OCI-LY3 (cell line): Measurements from ENCODE around the gene PHOSPHO1.
"Not testable (repeated sequence)": the region's sequence is repeated elsewhere in the genome, so short reads cannot be mapped to it uniquely, and the experiment has no call there.

ENCODE experiments used
- H2AFZ ChIP-seq: fragments of 200-600, 300-600 bp; shearing (Covaris generic); 2 replicates; pipeline ENCODE4 v1.6.0; 2014; ENCODE audit warnings: antibody characterized with exemption, low read depth, low read length
- H3K27ac ChIP-seq: fragments of 200-600, 300-600 bp; sonication (generic); 2 replicates; pipeline ENCODE4 v1.5.1; 2014; ENCODE audit warnings: mild to moderate bottlenecking, low read length, moderate library complexity, mixed read lengths
- H3K27me3 ChIP-seq: fragments of 200-600, 300-600 bp; sonication (generic); 2 replicates; pipeline ENCODE4 v1.6.1; 2014; ENCODE audit warnings: low read depth, low read length, mixed read lengths
- H3K36me3 ChIP-seq: fragments of 200-600, 300-600 bp; sonication (generic); replicated peaks from 2 replicates; pipeline ENCODE3; 2014; ENCODE audit warnings: low read depth, low read length, mixed read lengths
- H3K4me1 ChIP-seq: fragments of 300-600, 200-600 bp; sonication (generic); 2 replicates; pipeline ENCODE4 v1.6.1; 2014; ENCODE audit warnings: low read length, mixed read lengths
- H3K4me2 ChIP-seq: fragments of 200-600, 300-600 bp; sonication (generic); 2 replicates; pipeline ENCODE4 v1.6.1; 2014; ENCODE audit warnings: low read length, mixed read lengths
- H3K4me3 ChIP-seq: fragments of 300-600, 200-600 bp; sonication (generic); 2 replicates; pipeline ENCODE4 v1.5.1; 2014; ENCODE audit warnings: antibody characterized with exemption, mild to moderate bottlenecking, low read length, moderate library complexity
- H3K79me2 ChIP-seq: fragments of 300-600, 200-600 bp; shearing (Covaris generic); 2 replicates; pipeline ENCODE4 v1.6.1; 2014; ENCODE audit warnings: mild to moderate bottlenecking, low read length, mixed read lengths
- H3K9ac ChIP-seq: fragments of 300-600, 200-600 bp; shearing (Covaris generic); 2 replicates; pipeline ENCODE4 v1.6.0; 2014; ENCODE audit warnings: mild to moderate bottlenecking, low read length, moderate library complexity
- H3K9me3 ChIP-seq: fragments of 200-600, 300-600 bp; shearing (Covaris generic); 2 replicates; pipeline ENCODE4 v1.6.1; 2014; ENCODE audit warnings: low read length, mixed read lengths; ENCODE audit not compliant: insufficient read depth
- H4K20me1 ChIP-seq: fragments of 200-600, 300-600 bp; sonication (generic); 2 replicates; pipeline ENCODE4 v1.6.1; 2016; ENCODE audit warnings: low read length, mixed read lengths; ENCODE audit not compliant: insufficient read depth
- EZH2phosphoT487 ChIP-seq: fragments of 200-600 bp; shearing (Covaris generic); IDR thresholded peaks from 2 replicates; pipeline ENCODE4 v1.6.1; 2018; ENCODE audit warnings: antibody characterized with exemption, mixed run types, low read depth
- TF ChIP-seq, protein P1 (sequence below): fragments of 200-600, 300-600 bp; sonication (generic); IDR thresholded peaks from 2 replicates; pipeline ENCODE4 v1.5.1; 2014; ENCODE audit warnings: antibody characterized with exemption, low read length, low read depth

PHOSPHO1 gene

DNA sequence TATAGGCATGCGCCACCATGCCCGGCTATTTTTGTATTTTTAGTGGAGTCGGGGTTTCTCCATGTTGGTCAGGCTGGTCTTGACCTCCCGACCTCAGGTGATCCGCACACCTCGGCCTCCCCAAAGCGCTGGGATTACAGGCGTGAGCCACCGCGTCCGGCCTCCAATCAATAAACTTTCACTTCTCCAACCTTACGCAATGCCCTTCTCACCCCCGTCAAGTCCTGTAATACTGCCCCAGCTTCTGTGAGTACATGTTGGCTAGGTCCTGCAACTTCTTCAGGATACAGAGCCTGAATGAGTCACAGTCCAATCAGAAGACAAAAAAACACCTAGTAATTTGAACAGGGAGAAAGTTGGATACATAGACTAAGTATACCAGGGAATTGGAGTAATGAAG, 47.1 kb upstream of the PHOSPHO1 start:
- no peaks in the 10 kb centered on the region for H3K27me3 ChIP-seq
- H3K9ac ChIP-seq, result no peak overlapping the region
- TF ChIP-seq, protein P1, sequence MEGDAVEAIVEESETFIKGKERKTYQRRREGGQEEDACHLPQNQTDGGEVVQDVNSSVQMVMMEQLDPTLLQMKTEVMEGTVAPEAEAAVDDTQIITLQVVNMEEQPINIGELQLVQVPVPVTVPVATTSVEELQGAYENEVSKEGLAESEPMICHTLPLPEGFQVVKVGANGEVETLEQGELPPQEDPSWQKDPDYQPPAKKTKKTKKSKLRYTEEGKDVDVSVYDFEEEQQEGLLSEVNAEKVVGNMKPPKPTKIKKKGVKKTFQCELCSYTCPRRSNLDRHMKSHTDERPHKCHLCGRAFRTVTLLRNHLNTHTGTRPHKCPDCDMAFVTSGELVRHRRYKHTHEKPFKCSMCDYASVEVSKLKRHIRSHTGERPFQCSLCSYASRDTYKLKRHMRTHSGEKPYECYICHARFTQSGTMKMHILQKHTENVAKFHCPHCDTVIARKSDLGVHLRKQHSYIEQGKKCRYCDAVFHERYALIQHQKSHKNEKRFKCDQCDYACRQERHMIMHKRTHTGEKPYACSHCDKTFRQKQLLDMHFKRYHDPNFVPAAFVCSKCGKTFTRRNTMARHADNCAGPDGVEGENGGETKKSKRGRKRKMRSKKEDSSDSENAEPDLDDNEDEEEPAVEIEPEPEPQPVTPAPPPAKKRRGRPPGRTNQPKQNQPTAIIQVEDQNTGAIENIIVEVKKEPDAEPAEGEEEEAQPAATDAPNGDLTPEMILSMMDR, result no peak
- TF ChIP-seq EZH2phosphoT487, result no peak
- no peaks in the 10 kb centered on the region for H3K79me2 ChIP-seq
- H3K4me2 ChIP-seq, result no peak overlapping the region
- H3K4me1 ChIP-seq, result no peaks in the 10 kb centered on the region
- no peak overlapping the region for H2AFZ ChIP-seq
- H3K4me3 ChIP-seq, result no peak overlapping the region
- H3K9me3 ChIP-seq, result no peaks in the 10 kb centered on the region
- H4K20me1 ChIP-seq, result no peaks in the 10 kb centered on the region
- no peaks in the 10 kb centered on the region for H3K36me3 ChIP-seq
- H3K27ac ChIP-seq, result no peak overlapping the region

DNA sequence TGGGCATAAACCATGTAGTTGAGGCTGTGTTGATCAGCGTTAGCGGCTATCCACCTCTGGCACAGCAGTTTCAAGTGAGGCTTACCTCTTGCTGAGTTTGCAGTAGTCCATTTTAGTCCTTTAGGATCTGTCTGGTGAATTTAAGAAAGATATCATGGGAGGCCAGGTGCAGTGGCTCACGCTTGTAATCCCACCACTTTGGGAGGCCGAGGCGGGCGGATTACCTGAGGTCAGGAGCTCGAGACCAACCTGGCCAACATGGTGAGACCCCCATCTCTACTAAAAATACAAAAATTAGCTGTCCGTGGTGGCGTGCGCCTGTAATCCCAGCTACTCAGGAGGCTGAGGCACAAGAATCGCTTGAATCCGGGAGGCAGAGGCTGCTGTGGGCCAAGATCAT, 45.4 kb upstream of the PHOSPHO1 start:
- H3K36me3 ChIP-seq, H3K79me2 ChIP-seq, H3K27me3 ChIP-seq, H4K20me1 ChIP-seq, H3K4me3 ChIP-seq, H3K4me1 ChIP-seq, H2AFZ ChIP-seq, H3K9me3 ChIP-seq, H3K27ac ChIP-seq, H3K4me2 ChIP-seq, H3K9ac ChIP-seq: not testable (repeated sequence)

DNA sequence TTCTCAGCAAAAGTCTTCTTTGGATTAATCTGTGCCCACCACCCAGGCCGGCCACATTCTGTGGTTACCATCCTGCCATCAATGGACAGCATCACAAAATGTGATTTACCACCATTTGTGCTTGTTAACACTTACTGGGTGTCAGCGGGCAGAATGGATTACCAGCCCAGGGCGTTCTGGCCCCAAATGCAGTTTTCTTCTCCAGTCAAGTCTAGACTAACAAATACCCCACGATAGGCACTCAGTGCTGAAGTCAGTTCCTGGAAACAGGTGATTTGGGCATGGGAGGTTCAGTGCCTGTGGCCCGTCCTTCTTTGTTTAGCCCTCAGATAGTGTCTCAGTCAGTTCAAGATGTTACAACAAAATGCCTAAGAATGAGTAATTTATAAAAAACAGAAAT, 38.8 kb upstream of the PHOSPHO1 start:
- Histone ChIP-seq H3K9ac (no peak overlapping the region), H4K20me1 (no peaks in the 10 kb centered on the region), H3K79me2 (no peaks in the 10 kb centered on the region), H3K4me2 (no peak overlapping the region), H3K36me3 (no peaks in the 10 kb centered on the region), H3K4me3 (no peak overlapping the region), H3K27ac (no peak overlapping the region), H2AFZ (no peak overlapping the region), H3K9me3 (no peaks in the 10 kb centered on the region), H3K4me1 (no peaks in the 10 kb centered on the region), H3K27me3 (no peaks in the 10 kb centered on the region)
- TF ChIP-seq, protein P1, result no peak
- no peak for TF ChIP-seq EZH2phosphoT487

DNA sequence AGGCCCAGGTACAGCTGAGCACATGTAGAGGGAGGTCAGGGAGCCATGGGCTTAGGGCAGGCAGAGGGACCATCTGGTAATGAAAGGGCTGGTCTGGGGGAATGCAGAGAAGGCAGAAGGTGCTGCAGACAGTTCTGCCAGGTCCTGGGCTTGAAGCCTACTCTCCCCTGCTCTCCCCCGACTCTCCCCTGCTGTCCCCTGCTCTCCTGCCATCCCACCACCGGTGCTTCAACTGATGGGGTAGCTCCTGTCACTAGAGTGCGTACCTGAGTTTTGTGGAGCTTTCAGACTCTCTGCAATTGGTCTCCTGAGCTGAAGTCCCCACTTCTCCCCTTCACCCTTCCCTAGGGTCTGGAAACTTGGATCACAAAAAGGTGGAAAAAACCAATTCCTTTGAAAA, 37.3 kb upstream of the PHOSPHO1 start:
- no peak overlapping the region for H2AFZ ChIP-seq
- no peaks in the 10 kb centered on the region for H3K4me1 ChIP-seq
- H3K4me3 ChIP-seq, result no peak overlapping the region
- no peaks in the 10 kb centered on the region for H3K9me3 ChIP-seq
- H3K9ac ChIP-seq, result no peak overlapping the region
- no peaks in the 10 kb centered on the region for H4K20me1 ChIP-seq
- H3K27ac ChIP-seq, result no peak overlapping the region
- no peaks in the 10 kb centered on the region for H3K79me2 ChIP-seq
- no peaks in the 10 kb centered on the region for H3K36me3 ChIP-seq
- TF ChIP-seq, protein P1, result no peak
- no peak for TF ChIP-seq EZH2phosphoT487
- no peak overlapping the region for H3K4me2 ChIP-seq
- H3K27me3 ChIP-seq, result no peaks in the 10 kb centered on the region

DNA sequence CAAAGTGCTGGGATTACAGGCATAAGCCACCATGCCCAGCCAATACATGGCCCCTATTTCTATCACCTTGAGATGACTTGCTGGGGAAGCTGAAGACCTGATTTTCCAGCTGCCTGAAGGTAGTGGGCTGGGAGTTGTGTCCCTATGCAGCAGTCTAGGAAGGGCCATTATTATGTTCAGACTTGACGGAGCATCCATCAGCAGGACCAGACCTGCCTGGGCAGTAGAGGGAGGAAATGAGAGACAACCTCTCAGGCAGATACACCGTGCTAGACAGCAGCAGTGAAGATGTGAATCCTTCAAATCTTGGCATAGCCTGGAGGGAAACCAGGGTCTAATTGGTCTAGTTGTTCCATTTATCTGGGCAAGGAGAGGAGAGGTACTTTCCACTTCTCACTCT, 35.6 kb upstream of the PHOSPHO1 start:
- H3K27me3 ChIP-seq, result no peaks in the 10 kb centered on the region
- no peaks in the 10 kb centered on the region for H3K79me2 ChIP-seq
- no peaks in the 10 kb centered on the region for H3K9me3 ChIP-seq
- H3K4me3 ChIP-seq, result no peak overlapping the region
- H3K9ac ChIP-seq, result no peak overlapping the region
- no peak overlapping the region for H3K4me2 ChIP-seq
- no peaks in the 10 kb centered on the region for H3K36me3 ChIP-seq
- H2AFZ ChIP-seq, result no peak overlapping the region
- H4K20me1 ChIP-seq, result no peaks in the 10 kb centered on the region
- TF ChIP-seq EZH2phosphoT487, result no peak
- TF ChIP-seq, protein P1, result no peak
- H3K4me1 ChIP-seq, result no peaks in the 10 kb centered on the region
- no peak overlapping the region for H3K27ac ChIP-seq

DNA sequence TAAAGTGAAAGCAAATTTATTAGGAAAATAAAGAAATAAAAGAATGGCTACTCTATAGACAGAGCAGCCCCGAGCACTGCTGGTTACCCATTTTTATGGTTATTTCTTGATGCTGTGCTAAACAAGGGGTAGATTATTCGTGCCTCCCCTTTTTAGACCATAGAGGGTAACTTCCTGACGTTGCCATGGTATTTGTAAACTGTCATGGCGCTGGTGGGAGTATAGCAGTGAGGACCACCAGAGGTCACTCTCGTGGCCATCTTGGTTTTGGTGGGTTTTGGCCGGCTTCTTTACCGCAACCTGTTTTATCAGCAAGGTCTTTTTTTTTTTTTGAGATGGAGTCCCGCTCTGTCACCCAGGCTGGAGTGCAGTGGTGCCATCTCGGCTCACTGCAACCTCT, 31.0 kb upstream of the PHOSPHO1 start:
- H3K79me2 ChIP-seq, H3K4me3 ChIP-seq, H2AFZ ChIP-seq: not testable (repeated sequence)

More for the DNA sequence above, 31.0 kb upstream of the PHOSPHO1 start:
- not testable (repeated sequence) for H3K27ac ChIP-seq, H3K9me3 ChIP-seq, H3K27me3 ChIP-seq, H3K4me2 ChIP-seq, H3K4me1 ChIP-seq, H4K20me1 ChIP-seq, H3K9ac ChIP-seq, H3K36me3 ChIP-seq
